SJSA1 (cell line): ENCODE measurements around the gene ARHGEF16. TPM values are rescaled to one million over a fixed set of nuclear protein-coding genes. Genes with fewer than 3 reads are reported as not detected.
A peak's percentile ranks its signal among the peaks of the same experiment; 100 is the strongest.

Source experiments
- DNase-seq, 2 experiments: peaks; one replicate each; pipeline ENCODE4 v3.0.0-alpha.2; 2015 to 2020; ENCODE audit warnings: low spot score in 2 of 2, low read depth in 1 of 2
- H3K27ac ChIP-seq: fragments of 250-450 bp; sonication (Bioruptor Pico); 2 replicates; pipeline ENCODE4 v1.5.1; 2020; ENCODE audit warnings: mild to moderate bottlenecking, moderate library complexity
- H3K27me3 ChIP-seq: fragments of 250-450 bp; sonication (Bioruptor Pico); replicated peaks from 2 replicates; pipeline ENCODE4 v1.5.1; 2020; ENCODE audit warnings: mild to moderate bottlenecking, moderate library complexity
- H3K36me3 ChIP-seq: fragments of 250-450 bp; sonication (Bioruptor Pico); 2 replicates; pipeline ENCODE4 v1.5.1; 2020; ENCODE audit warnings: mild to moderate bottlenecking
- H3K4me1 ChIP-seq: fragments of 250-450 bp; sonication (Bioruptor Pico); replicated peaks from 2 replicates; pipeline ENCODE4 v1.6.1; 2021; ENCODE audit warnings: mild to moderate bottlenecking
- H3K4me3 ChIP-seq: fragments of 250-450 bp; sonication (Bioruptor Pico); 2 replicates; pipeline ENCODE4 v1.5.1; 2020; ENCODE audit warnings: mild to moderate bottlenecking
- H3K9me3 ChIP-seq: fragments of 250-450 bp; sonication (Bioruptor Pico); replicated peaks from 2 replicates; pipeline ENCODE4 v1.5.1; 2020; ENCODE audit warnings: mild to moderate bottlenecking
- total RNA-seq: library from RNA; depleted of rRNA; stranded (reverse); fragments of >200 nt; shearing (Covaris generic); gene quantifications from 2 replicates; pipeline ENCODE4 v1.2.3, GENCODE V29; 2014

Gene ARHGEF16
- total RNA-seq, 1 experiment from 2014 or later: 34.9 TPM

DNA sequence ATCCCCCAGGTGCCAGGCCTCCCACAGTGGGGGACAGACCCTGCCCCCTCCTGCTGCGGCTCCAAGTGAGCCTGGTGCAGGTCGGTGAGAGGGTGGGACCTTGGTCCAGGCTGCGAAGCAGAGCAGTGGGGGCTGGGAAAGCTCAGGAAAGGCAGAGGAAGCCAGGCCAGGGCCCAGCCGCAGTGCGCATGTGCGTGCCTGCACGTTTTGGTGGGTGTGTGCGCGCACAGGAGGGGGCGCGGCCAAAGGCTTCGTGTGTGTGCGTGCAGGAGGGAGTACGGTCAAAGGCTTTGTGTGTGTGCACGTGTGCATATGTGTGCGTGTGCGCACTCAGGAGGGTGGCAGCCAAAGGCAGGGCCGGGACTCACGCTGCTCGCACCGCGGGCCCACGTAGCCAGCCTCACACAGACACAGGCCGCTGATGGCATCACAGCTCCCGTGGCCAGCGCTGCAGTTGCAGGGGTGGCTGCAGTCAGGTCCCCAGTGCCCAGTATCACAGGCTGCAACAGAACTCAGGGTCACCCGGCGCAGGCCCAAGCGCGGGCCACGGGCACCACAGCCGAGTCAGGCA, 45.9 kb downstream of the ARHGEF16 start:
- Histone ChIP-seq H3K9me3 (no peaks in the 10 kb centered on the region), H3K27me3 (no peaks in the 10 kb centered on the region), H3K27ac (no peak overlapping the region), H3K4me1 (peaks cover 41% of the 10 kb centered on the region), H3K36me3 (no peaks in the 10 kb centered on the region), H3K4me3 (no peak overlapping the region)
- DNase-seq: no peak

DNA sequence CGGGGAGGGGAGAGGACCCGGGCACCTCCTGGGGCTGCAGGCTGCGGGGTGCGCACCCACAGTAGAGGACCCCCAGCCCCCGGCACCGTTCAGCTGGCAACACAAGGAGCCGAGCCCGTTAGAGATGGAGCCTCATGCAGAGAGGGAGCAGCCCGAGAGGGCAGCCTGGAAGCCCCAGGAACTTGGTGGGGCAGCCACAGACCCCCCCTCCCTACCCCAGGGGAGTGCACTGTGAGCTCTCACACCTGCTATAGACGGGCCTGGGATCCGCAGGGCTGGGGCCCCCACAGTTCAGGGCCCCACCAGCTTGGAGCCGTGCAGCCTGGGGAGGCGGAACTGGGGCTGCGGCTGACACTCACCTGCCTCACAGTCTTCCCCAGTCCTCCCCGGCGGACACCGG, 47.0 kb downstream of the ARHGEF16 start:
- Histone ChIP-seq H3K27me3 (no peaks in the 10 kb centered on the region), H3K27ac (no peak overlapping the region), H3K9me3 (no peaks in the 10 kb centered on the region), H3K4me3 (no peak overlapping the region), H3K36me3 (no peaks in the 10 kb centered on the region), H3K4me1 (peaks cover 33% of the 10 kb centered on the region)
- DNase-seq: no peak

DNA sequence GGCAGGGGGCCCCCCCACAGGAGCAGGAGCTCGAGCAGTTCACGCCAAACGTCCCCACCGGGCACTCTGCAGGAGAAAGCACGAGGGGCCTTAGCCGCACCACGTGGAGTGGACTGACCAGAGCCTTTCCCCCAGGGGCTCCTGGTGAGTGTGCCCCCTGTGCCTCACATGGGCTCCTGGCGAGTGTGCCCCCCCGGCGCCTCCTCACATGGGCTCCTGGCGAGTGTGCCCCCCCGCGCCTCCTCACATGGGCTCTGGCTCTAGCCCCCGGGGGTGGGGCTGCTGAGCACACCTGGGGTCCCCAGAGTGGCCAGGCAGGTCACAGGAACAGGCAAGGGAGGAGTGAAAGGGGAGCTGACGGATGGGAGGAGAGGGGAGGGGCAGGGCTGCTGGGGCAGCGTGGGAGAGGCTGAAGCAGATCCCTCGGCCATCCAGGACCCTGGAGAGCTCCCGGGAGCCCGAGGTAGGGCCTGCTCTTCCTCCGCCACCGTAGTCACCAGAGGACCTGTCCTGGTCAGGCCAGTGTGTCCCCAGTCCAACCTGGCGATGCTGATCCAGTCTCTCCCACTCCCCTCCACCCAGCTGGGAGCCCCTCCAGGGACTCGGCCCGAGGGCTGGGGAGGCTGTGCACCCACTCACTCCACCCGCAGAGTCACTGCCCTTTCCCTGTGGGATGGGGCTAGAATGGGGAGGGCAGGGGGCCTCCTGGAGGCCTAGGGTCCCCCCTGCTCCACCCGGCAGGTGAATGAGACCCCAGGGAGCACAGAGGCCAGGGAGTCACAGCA, 47.6 kb downstream of the ARHGEF16 start:
- no peaks in the 10 kb centered on the region for H3K27me3 ChIP-seq
- peak in 1 of 2 experiments; percentile 72 for DNase-seq
- peaks cover 28% of the 10 kb centered on the region for H3K4me1 ChIP-seq
- H3K4me3 ChIP-seq: no peak overlapping the region
- H3K27ac ChIP-seq: no peak overlapping the region
- H3K36me3 ChIP-seq: no peaks in the 10 kb centered on the region
- H3K9me3 ChIP-seq: no peaks in the 10 kb centered on the region

DNA sequence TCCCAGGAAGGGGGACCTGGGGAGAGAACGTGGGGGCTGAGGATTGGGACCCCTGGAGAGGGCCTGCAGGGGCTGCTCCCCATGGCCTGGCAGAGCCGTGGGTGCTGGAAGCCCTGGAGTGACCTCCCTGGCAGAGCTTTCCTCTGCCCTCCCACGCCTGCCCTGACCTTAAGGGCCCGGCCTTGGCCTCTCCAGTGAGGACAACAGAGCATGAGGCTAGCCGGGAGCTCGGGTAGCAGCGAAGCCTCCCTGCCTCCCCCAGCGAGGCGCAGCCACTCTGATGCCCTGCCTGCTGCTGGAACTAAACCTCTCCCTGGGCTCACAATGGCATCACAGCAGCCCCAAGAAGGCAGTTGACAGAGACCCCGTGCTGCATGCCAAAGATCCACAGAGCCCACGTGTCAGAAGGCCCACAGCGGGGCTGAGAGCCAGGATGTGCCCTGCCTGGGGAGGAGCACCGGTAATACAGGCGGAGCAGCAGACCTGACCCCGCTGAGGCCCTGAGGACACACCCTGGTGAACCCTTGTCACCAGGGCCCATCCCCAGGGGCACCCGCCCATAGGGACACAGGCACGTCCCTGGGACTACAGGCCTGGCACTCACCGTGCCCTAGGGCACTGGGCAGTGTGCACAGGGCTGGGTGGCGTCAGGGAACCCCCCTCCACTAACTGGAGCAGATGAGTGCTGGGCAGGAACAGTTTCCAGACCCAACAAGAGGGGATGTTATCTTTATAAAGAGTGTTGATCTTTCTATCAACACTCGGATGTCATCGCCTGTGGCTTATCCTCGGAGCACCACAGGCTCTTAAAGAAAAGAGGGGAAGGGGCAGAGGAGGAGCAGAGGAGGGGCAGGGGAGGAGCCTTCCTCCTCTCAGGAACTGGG, 48.4 kb downstream of the ARHGEF16 start:
- Histone ChIP-seq H3K27ac (no peak overlapping the region), H3K36me3 (no peaks in the 10 kb centered on the region), H3K4me3 (no peak overlapping the region), H3K27me3 (no peaks in the 10 kb centered on the region), H3K9me3 (no peaks in the 10 kb centered on the region), H3K4me1 (peaks cover 28% of the 10 kb centered on the region)
- DNase-seq: no peak

DNA sequence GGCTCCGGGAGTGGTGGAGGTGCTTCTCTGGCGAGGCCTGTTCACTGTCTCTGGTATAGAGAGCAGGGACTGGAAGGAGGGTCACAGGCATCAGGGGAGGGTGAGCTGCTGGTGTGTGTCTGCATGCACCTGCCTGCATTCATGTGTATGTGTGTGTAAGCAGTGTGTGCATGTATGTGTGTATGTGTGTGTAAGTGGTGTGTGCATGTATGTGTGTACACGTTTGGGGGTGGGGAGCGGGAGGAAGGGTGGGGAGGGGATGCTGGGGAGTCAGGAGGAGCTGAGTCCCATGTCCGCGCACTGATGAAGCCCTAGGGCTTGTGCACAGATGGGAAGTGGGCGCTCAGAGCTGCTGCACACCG, 49.0 kb downstream of the ARHGEF16 start:
- Histone ChIP-seq H3K4me3 (no peak overlapping the region), H3K27ac (peak overlapping the region; percentile 80), H3K9me3 (no peaks in the 10 kb centered on the region), H3K36me3 (no peaks in the 10 kb centered on the region), H3K4me1 (peaks cover 28% of the 10 kb centered on the region), H3K27me3 (no peaks in the 10 kb centered on the region)
- DNase-seq: no peak

DNA sequence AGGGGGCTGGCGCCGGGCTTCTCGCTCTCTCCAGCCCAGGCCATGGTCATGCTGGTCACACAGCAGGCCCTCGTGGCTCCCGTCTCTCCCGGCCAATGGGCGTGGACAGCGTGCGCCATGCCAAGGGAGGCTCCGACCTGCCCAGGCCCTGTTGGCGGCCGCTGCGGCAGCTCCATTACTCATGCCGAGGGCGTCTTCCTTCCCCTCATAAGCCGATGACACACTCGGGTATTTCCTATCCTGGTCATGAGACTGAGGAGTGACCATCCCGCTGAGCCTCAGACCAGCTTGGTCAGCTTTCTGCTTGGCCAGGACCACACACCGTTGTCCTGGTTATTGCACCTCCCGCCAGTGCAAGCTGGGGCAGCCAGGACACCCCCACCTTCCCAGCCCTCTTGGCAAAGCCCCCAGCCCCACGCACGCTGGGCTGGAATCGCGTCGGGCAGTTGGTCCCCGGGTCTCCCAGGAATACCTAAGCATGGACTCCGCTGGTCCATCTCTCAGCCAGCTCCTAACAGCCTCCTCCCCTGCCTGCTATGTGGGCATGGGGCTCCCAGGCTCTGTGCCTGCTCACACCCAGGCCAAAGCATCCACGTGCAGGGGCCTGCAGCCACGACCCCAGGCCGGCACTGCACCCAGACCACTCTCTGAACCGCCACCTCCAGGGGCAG, 49.8 kb downstream of the ARHGEF16 start:
- H3K27me3 ChIP-seq: no peaks in the 10 kb centered on the region
- DNase-seq: peak; percentile 87 to 95
- H3K4me1 ChIP-seq: peaks cover 28% of the 10 kb centered on the region
- H3K9me3 ChIP-seq: no peaks in the 10 kb centered on the region
- no peaks in the 10 kb centered on the region for H3K36me3 ChIP-seq
- H3K27ac ChIP-seq: peak overlapping the region; percentile 80
- H3K4me3 ChIP-seq: no peak overlapping the region

DNA sequence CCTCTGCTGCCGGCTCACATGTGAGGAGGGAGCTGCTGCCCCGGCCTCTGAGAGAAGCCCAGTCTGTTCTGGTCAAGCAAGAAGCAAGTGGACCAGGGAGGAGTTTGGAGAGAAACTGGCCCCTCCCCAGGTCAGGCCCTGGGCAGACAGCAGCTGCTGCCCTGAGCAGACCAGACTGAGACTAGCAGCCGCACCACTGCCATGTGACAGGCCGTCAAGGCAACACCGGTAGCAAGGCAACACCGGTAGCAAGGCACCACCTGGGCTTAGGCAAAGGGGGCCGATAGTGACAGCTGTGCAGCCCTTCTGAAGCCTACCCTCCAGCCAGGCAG, 50.3 kb downstream of the ARHGEF16 start:
- DNase-seq: no peak
- no peaks in the 10 kb centered on the region for H3K9me3 ChIP-seq
- H3K27me3 ChIP-seq: no peaks in the 10 kb centered on the region
- H3K36me3 ChIP-seq: no peaks in the 10 kb centered on the region
- H3K4me3 ChIP-seq: no peak overlapping the region
- peak overlapping the region; percentile 80 for H3K27ac ChIP-seq
- peaks cover 28% of the 10 kb centered on the region for H3K4me1 ChIP-seq

DNA sequence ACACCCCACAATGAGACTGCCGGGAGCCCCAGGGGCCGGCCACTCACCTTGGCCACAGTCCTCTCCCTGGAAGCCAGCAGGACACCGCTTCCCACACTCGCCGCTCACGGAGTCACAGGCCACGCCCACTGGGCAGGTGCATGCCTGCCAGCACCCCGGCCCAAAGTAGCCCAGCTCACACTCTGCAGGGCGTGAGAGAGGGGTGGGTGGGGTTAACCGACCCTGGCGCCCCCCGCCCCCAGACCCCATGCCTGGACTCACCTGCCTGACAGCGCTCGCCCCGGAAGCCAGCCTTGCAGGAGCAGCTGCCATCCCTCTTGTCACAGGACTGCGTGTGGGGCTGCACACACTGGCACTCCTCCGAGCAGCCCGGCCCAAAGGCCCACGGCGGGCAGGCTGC, 50.7 kb downstream of the ARHGEF16 start:
- DNase-seq: no peak
- H3K27ac ChIP-seq: peak overlapping the region; percentile 80; the same call in 1 of the 2 replicates
- no peaks in the 10 kb centered on the region for H3K9me3 ChIP-seq
- no peak overlapping the region for H3K4me3 ChIP-seq
- H3K27me3 ChIP-seq: no peaks in the 10 kb centered on the region
- H3K36me3 ChIP-seq: no peaks in the 10 kb centered on the region
- H3K4me1 ChIP-seq: peaks cover 28% of the 10 kb centered on the region

DNA sequence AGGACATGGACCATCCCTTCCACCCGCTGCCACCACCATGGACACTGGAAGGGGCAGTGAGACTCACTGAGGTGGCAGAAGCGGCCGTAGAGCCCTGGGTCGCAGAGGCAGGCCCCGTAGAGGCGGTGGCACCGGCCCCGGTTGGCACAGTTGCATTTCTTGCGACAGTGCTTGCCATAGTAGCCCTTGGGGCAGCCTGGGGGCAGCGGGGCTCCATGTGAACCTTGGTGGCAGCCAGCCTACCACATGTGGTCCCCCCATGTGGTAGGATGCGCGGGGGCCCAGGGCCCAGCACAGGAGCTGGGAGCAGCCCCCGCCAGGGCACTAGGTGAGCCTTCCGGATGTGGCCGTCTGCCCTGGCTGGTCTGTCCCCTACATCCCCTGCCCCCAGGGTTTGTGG, 51.6 kb downstream of the ARHGEF16 start:
- no peaks in the 10 kb centered on the region for H3K36me3 ChIP-seq
- H3K4me3 ChIP-seq: no peak overlapping the region
- no peaks in the 10 kb centered on the region for H3K9me3 ChIP-seq
- no peaks in the 10 kb centered on the region for H3K27me3 ChIP-seq
- no peak overlapping the region for H3K27ac ChIP-seq
- peaks cover 28% of the 10 kb centered on the region for H3K4me1 ChIP-seq
- no peak for DNase-seq

DNA sequence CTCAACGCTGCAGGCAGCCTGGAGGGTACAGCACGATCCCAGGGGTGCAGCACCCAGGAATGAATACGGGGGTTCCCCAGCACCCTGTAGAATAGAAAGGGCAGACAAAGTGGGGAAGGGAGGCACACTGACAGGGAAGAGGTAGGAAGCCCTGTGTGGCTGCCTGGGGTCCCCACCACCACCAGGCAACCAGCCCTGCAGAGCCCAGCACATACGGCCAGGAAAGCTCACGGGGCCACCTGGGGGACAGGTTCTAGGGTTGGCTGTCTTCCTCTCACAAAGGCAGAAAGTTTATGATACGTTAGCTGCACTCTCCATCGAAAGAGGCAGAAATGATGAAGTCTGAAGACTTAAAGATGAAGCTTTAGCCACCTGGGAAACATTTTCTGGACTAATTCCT, 52.5 kb downstream of the ARHGEF16 start:
- Histone ChIP-seq H3K36me3 (no peaks in the 10 kb centered on the region), H3K9me3 (no peaks in the 10 kb centered on the region), H3K4me3 (no peak overlapping the region), H3K27me3 (no peaks in the 10 kb centered on the region), H3K27ac (no peak overlapping the region), H3K4me1 (peaks cover 28% of the 10 kb centered on the region)
- DNase-seq: no peak

DNA sequence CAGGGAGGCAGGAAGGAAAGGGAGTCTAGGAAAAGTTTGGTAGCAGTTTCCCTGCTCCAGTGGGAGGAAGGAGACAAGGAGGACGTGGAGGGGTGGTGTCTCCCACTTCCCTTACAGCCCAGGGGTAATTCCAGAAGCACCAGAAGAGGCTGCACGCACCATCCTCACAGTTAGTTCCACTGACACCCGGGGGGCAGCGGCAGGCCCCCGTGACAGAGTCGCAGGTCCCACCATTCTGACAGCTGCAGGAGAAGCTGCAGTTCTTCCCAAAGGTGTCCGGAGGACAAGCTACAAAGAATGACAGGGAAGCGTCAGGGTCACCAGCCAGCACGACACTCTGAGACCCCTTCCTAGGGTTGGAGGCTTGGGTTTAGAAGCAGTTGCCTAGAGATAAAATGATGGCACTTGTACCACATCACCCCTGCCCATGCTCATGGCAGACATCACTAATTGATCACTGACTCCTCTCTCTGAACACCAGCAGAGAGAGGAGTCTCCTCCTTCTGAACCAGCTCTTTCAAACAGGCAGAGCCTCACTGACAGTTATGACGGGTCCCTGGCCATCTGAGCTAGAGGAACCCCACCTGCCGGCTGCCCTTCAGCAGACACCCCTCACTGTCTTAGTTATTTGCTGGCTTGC, 53.3 kb downstream of the ARHGEF16 start:
- no peaks in the 10 kb centered on the region for H3K27me3 ChIP-seq
- H3K4me1 ChIP-seq: peaks cover 24% of the 10 kb centered on the region
- no peaks in the 10 kb centered on the region for H3K9me3 ChIP-seq
- no peaks in the 10 kb centered on the region for H3K36me3 ChIP-seq
- H3K27ac ChIP-seq: no peak overlapping the region
- H3K4me3 ChIP-seq: no peak overlapping the region
- DNase-seq: no peak

DNA sequence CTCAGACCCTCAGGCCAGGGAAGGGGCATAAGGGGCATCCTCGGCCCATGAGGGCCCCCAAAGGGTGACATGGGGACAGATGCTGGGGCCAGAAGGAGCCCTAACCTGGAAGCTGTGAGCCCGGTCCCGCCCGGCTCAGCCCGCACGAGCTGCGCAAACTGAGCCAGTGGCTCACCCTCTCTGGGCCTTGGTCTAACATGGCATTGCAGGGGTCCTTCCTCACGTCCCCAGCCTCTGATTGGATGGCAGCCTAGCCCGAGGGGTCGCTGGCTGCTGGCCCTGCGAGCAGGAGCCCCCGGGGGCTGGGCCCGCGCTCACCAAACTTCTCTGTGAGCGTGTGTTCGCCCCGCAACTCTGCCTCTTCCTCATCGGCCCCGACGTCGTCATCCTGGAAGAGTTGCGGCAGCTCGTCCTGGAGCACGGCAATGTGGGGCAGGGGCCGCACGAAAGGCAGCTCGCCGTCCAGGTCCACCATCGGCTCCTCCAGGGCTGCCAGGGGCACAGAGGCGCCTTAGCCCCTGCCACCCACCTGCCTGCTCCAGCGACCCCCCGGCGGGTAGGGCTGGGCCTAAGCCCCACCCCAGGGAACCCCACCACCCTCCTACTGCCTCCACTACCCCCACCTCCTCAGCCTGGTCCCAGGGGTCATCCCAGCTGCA, 54.4 kb downstream of the ARHGEF16 start:
- no peak overlapping the region for H3K27ac ChIP-seq
- no peak for DNase-seq
- H3K4me3 ChIP-seq: no peak overlapping the region
- no peaks in the 10 kb centered on the region for H3K27me3 ChIP-seq
- no peaks in the 10 kb centered on the region for H3K9me3 ChIP-seq
- no peaks in the 10 kb centered on the region for H3K36me3 ChIP-seq
- peaks cover 17% of the 10 kb centered on the region for H3K4me1 ChIP-seq

DNA sequence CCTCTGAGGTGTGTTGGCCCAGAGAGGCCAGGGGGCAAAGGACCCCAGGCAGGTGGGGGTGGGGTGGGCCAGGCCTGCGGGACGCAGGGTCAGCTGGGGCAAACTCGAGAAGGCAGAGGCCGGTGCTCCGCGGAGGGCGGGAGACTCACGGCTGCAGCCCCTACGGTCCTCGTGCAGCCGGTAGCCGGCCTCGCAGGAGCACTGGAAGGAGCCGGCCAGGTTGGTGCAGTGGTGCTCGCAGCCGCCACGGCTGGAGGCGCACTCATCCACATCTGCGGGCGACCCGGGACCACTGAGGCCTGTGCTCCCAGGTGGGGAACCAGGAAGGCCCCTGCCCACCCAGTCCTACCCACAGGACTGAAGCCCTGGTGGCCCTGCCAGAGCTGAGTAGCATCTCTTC, 55.3 kb downstream of the ARHGEF16 start:
- DNase-seq: no peak
- no peaks in the 10 kb centered on the region for H3K36me3 ChIP-seq

More for the DNA sequence above, 55.3 kb downstream of the ARHGEF16 start:
- Histone ChIP-seq H3K27me3 (no peaks in the 10 kb centered on the region), H3K4me3 (no peak overlapping the region), H3K4me1 (peaks cover 9% of the 10 kb centered on the region), H3K27ac (no peak overlapping the region), H3K9me3 (no peaks in the 10 kb centered on the region)
